GM19452 (cell line): ENCODE measurements around the gene FBXO44.
A peak's percentile ranks its signal among the peaks of the same experiment; 100 is the strongest.
"Not testable (repeated sequence)": the region's sequence is repeated elsewhere in the genome, so short reads cannot be mapped to it uniquely, and the experiment has no call there.

Experiments used
- ATAC-seq: cut with Tn5 transposase; IDR thresholded peaks from one replicate; pipeline ENCODE4 v1.9.1; 2021; ENCODE audit not compliant: unreplicated experiment

The FBXO44 gene, protein sequence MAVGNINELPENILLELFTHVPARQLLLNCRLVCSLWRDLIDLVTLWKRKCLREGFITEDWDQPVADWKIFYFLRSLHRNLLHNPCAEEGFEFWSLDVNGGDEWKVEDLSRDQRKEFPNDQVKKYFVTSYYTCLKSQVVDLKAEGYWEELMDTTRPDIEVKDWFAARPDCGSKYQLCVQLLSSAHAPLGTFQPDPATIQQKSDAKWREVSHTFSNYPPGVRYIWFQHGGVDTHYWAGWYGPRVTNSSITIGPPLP

DNA sequence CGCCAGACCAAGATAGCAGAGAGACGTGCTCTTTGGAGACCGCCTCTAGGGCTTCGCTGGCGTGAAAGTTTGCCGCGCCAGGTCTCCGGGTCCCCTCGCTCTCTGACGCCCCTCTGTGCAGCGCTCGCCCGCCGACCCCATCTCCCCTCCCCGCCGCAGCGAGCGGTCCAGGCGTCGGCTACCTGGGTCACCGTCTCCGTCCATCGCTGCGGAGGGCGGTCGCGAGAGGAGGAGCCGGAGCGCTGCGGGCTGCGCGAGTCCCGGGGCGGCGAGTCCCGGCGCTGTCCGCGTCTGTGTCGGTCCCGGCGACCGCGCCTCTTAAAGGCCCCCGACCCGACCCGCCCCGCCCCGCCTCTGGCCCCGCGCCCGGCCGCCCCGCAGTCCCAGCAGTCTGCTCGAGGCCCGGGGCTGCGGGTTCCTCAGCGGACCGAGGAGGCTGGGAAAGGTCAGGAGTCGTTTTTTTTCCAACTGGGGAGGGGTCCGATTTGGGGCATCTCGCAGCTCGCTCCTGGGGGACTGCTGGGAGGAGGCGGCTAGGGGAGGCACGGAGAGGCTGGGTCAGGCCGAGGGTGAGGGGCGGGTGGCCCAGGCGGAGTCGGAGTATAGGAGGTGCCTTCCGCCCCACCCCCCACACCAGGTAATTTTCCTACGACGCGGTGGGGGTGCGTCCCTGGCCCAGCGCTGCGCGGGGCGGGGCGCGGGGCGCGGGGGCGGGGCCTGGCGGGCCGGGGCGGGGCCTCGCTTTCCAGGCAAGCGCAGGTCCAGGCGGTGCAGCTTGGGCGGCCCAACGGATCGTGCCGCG is at the start of gene FBXO44, which contains the start of gene FBXO2:
FBXO44 (plus strand) TSS at position 741 of the 802 bp plus-strand sequence. CDS start 959 bp downstream, outside the sequence.
FBXO2 (minus strand) TSS at position 293 of the 802 bp plus-strand sequence; CDS start at position 204, 89 bp downstream.
- peak; percentile 69 for ATAC-seq

DNA sequence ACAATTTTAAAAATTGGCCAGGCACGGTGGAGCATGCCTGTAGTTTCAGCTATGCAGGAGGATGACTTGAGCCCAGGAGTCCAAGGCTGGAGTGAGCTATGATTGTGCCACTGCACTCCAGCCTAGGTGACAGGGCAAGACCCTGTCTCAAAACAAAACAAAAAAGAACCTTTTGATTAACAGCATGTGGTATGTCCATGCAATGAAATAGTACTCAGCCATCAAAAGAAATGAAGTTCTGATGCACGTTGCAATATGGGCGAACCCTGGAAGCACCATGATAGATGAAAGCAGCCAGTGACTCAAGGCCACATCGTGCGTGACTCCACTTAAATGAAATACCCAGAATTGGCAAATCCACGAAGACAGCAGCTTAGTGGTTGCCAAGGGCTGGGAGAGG is 47.9 kb upstream of the FBXO44 start:
- no peak for ATAC-seq

DNA sequence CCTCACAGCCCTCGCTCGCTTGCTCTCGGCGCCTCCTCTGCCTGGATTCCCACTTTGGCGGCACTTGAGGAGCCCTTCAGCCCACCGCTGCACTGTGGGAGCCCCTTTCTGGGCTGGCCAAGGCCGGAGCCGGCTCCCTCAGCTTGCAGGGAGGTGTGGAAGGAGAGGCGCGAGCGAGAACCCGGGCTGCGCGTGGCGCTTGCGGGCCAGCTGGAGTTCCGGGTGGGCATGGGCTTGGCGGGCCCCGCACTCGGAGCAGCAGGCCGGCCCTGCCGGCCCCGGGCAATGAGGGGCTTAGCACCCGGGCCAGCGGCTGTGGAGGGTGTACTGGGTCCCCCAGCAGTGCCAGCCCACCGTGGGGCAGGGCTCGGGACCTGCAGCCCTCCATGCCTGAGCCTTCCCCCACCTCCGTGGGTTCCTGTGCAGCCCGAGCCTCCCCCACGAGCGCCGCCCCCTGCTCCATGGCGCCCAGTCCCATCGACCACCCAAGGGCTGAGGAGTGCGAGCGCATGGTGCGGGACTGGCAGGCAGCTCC is 46.0 kb upstream of the FBXO44 start:
- ATAC-seq, result not testable (repeated sequence)

DNA sequence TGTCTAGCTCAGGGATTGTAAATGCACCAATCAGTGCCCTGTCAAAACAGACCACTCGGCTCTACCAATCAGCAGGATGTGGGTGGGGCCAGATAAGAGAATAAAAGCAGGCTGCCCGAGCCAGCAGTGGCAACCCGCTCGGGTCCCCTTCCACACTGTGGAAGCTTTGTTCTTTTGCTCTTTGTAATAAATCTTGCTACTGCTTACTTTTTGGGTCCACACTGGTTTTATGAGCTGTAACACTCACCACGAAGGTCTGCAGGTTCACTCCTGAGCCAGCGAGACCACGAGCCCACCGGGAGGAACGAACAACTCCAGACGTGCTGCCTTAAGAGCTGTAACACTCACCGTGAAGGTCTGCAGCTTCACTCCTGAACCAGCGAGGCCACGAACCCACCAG is 45.3 kb upstream of the FBXO44 start:
- ATAC-seq, result not testable (repeated sequence)

DNA sequence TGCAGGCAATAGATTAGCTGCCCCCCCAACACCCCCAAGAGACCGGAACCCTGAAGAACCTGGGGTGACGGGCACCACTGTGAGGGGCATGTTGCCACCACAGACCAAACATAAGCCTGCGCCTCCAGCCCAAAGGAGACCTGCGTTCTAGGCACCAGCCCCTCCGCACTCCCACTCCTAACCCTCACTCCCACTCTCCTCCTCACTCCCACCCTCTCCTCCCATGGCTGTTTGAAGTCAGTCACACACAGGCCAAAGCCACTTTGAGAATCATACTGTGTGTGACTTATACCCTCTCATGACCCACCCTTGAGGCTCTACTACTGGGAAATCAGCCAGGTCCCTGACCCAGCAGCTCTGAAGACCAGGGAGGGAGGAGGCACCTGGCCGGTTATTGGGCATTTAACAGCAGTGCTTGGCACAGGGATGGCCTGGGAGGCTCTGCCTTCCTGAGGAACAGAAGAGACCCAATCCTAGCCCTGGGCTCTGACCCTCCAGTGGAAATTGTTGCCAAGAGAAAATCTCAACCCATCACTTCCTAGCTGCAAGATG is 44.0 kb upstream of the FBXO44 start:
- ATAC-seq, result no peak

DNA sequence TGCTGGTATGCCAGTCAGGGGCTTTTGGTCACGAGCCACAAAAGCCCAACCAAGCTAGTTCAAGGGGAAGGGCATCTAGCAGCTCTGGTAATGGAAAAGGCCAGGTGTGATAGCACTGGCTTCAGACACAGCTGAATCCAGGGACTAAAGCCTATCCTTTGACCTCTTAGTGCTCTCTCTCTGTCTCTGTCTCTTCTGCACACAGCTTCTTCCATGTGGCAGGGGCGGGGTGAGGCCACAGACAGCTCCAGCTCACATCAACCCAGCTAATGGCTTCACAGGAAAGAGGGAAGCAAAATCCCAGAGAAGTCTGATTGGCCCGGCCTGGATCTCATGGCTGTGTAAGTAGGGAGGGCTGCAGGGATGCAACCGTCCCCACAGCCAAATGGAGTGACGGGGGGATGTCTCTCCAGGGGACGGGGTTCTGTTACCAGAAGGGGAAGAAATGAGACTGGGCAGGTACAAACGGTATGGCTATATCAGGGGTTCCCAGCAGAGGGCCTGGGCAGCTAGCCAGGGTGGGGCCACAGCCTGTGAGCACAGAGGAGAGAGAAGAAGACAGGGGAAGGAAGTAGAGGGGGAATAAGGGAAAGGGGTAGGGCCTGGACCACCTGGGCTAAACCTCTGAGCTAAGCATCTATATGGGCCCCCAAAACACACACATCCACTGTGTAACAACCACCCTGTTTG is 42.9 kb upstream of the FBXO44 start:
- no peak for ATAC-seq

DNA sequence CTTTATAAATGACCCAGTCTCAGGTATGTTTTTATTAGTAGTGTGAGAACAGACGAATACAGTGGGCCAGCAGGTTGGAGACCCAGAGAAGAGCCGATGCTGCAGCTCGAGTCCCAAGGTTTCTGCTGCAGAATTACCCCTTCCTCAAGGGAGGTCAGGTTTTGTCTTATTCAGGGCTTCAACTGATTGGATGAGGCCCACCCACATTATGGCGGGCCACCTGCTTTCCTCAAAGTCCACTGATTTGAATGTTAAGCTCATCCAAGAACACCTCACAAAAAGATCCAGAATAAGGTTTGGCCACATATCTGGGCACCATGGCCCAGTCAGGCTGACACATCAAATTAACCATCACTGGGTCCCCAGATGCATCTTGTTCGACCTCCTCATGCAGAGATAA is 41.3 kb upstream of the FBXO44 start:
- ATAC-seq, result no peak

DNA sequence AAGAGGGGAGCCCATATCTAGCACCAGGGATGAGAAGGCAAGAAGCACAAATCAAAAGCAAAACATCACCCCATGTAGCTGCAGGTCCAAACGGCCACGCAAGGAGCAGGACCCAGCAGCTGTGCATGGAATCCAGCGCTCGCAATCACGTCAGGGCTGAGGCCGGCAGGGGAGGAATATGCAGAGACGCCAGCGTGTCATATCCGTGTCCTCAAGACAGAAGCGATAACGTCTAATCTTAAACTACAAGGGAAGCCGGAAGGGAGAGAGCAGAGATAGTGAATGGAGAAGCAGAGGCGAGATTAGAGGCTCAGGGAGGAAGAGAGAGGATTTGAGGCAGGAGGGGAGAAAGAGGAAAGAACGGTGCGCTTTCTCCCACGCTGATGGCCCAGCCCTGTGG is 39.6 kb upstream of the FBXO44 start:
- ATAC-seq, result no peak

DNA sequence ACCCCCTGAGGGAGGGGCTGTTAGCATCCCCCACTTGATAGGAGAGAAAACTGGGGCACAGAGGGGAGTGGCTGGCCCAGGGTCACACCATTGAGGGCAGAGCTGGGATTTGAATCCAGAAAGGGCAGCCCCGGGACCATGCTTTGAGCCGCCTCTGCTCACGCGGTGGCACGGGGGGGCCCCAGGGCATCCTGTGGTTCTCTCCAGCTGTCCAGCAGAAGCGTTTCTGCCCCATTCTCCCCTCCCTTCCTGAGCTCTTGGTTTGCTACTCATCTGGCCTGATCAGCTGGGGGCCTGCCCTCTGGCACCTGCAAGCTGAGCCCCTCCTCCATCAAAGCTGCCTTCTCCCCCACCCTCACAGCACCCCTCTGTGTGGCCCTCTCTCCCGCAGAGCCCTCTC is 37.9 kb upstream of the FBXO44 start:
- no peak for ATAC-seq

DNA sequence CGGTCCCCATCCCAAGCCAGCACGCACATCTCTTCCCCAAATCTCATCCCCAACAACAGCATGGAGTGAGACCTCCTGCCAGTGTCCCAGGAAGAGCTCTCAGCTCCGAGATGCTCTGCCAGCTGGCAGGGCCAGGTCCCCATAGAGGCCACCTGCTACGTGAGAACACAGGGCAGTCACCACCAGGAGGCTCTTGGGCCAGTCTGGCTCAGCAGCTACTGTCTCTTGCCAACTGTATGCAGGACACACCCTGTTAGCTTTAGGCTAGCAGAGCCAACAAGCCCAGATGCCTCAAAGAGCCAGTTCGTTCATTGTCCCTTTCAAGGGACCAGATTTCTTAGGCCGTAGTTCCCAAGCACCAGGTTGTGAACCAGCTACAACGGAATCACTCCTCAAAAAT is 37.4 kb upstream of the FBXO44 start:
- no peak for ATAC-seq

DNA sequence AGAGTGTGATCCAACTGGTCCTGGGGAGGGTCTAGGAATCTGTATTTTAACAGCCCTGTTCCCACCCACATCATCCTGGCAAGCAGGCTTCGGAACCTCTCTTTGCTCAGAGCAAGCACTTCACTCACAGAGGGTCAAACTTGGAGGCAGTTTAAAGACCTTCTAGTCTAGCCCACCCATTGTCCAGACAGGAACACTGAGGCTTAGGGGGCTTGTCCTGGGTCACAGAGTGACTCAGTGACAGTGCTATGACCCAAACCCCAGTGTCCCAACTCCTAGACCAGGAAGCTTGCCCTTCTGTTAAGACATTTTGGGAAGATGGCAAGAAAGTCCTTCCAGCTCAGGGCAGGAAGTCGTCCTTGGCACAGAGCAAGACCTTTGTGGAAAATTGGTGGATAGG is 36.9 kb upstream of the FBXO44 start:
- no peak for ATAC-seq

DNA sequence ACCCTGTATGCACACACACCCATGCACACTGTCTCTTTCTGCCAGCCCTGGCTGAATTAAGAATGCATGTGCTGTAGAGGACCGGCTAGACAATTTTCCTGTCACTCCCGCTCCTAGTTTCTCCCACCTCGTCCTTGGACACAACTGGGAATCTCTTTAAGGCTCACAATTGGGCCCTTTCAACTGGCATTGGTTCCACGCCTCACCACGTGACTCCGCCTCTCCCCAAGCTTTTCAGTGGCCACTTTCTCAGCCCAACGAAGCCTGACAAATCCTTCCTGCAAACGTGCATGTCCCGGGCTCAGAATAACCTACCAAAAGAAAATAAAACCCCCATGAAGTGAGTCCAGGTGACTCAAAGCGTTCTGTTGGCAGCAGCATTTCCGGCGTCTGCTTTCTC is 34.3 kb upstream of the FBXO44 start:
- ATAC-seq, result no peak

DNA sequence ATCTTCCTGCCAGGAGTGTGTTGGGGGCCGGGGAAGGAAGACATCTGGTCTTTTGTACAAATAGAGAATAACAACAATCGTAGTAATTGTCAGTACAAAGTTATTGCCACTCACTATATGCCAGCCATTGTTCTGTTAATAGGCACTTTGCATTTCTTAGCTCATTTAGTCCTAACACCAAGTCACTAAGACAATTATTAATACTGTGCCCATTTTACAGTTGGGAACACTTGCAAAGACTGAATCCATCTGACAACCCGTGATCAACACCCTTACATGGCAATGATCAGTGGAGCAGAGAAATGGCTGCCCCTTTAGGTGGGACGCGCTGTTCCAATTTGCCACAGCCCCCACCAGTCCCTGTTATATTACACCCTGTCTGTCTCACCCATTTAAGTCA is 33.8 kb upstream of the FBXO44 start:
- ATAC-seq, result no peak

DNA sequence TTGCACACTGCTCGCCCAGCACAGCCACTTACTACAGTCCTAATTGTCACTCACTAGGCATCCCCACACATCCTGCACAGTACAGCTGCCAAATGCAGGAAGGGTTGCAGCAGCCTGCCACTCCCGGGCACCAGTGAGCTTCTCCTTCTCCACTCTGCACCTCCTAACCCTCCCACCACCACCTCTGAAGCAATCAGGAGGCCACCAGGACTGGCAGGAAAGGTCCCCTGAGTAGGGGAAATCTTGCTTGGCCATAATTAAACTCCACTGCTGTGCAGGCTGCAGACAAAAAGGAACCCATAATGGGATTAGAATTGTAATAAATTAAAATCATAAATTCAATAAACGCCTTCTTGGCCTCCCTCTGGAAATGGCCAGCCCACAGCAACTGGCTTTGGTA is 32.3 kb upstream of the FBXO44 start:
- no peak for ATAC-seq

DNA sequence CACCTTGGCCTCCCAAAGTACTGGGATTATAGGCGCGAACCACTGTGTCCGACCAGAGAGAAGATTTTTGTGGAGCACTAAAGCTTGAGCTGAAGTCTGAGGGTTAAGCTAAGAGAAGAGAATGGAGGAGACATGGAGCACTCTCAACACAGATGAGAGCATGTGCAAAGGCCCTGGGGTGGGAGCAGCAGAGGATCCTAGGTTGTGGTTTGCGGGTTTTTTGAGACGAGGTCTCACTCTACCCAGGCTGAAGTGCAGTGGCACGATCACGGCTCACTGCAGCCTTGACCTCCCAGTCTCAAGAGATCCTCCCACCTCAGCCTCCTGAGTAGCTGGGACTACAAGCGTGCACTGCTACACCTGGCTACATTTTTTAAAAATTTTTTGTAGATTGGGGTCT is 31.0 kb upstream of the FBXO44 start:
- ATAC-seq, result no peak

DNA sequence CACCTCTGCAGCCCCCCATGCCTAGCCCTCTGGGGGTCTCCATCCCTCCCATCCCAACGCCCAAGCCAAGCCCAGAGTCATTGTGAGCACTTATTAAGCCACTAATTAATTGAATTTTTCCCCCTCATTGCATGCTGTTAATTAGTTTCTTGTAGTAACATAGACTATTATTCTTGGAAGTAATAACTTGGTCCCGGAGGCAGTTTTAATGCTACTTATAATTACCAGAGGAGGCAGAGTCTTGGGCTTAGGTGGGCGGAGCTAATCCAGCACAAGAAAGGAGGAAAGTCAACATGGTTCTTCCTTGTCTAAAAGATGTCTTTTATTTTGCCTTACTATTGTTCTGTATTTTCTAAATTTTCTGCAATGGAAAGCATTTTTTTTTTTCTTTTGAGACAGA is 28.1 kb upstream of the FBXO44 start:
- no peak for ATAC-seq

DNA sequence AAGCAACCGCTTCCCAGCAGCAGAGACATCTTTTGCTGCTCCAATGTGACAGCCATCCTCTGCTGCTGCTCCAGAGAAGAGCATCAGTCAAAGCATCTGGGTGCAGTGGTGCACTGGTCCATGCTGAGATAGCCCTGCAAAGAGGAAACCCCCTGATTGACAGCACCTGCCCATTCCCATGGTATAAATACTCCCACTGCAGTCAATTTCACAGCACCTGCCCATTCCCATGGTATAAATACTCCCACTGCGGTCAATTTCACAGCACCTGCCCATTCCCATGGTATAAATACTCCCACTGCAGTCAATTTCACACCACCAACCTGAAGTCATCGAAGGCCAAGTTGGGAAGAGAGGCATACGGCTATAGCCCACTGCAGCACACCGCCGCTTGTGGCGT is 25.9 kb upstream of the FBXO44 start:
- no peak for ATAC-seq

DNA sequence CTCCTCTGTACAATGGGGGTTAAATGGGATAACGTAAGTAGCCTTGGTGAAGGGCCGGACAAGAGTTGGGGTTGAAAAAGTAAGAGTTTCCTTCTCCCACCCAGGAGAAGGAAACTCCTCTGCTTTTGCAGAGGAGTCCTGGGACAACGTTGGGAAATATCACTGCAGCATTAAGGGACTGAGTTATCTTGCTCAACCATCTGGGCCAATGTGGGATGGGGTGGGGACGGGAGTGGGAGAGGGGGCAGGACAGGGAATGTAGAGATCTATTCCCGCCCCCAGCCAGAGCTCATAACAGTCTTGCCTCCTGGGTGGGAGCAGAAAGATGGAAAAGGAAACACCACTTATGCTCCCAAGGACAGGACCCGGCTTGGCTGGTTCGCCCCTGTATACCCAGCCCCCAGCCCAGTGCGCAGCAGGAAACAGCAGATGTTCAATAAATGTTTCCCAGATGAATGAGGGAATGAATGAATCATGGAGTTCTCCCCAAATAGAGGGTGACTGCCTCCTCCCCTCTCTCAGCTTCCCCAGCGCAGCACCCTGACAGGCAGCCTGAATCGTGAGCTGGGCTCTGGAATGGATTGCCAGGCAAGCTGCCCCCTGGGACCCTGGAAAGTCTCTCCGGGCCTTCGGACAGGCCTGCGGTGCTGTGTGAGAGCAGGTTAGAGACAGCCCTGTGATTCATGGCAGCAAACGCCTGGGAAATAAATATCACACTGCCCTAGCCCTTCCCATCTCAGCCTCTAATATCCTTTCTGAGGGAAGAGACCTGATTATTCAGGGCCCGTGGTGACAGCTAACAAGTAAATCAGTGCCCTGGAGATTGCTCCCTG is 25.3 kb upstream of the FBXO44 start:
- ATAC-seq, result no peak

DNA sequence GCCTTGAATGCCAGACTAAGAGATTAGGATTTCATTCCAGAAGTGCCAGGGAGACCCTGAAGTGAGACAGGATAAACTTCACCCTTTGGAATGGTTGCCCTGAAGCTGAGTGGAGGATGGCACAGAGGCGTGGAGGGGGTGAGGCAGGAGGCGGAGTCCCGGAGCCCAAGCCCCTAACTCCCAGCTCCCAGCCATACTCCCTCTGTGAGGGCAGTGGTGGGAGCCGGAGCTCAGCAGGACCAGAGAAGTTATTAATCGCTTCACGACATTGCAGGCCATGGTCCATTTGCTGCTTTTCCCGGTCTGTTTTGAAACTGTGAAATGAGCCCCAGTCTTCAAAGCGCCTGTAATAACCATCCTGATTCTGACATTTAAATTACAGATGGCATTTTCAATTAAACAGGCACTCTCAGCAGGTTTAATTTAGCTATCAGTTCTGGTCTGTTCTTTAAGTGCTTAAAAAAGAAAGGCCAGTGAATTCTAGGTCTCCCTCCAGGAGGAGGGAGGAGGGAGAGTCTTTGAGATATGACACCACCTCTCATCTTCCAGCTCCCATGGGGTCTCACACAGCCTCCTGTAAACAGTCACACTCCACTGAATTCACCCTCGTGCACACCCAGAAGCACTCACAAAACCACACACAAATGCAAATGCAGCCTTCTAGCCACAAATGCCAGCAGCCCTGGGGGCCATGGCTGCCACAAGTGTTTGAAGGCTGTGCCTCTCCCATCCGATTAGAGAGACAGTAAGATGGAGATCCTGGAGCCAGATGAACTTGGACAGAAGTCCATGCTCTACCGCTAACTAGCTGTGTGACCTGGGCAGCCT is 20.1 kb upstream of the FBXO44 start:
- no peak for ATAC-seq

DNA sequence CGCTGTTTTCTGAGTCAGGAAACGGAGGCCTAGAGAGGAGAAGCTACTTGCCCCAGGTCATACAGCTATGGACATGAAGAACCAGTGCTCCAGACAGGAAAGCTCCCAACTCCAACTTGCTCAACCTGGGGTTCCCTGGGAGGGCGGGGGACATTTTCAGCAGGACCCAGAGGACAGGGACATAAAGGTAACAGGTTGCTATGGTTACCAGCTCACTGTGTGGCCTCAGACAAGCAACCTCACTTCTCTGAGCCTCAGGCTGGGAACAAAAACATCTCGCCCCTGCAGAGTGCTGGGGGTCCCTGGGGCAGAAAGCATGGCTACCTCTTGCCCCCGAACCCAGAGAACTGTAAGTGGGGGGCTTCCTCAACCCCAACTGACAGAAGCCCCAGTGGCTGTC is 16.6 kb upstream of the FBXO44 start:
- ATAC-seq, result no peak
